Rectal smooth muscle tissue (tissue), 1 donor: Measurements from ENCODE around the gene MMP17.
A peak's percentile ranks its signal among the peaks of the same experiment; 100 is the strongest.
"Not testable (repeated sequence)": the region's sequence is repeated elsewhere in the genome, so short reads cannot be mapped to it uniquely, and the experiment has no call there.

Experiments
- H3K27ac ChIP-seq: one replicate; pipeline ENCODE4 v1.7.0; 2013; ENCODE audit warnings: low read depth, low read length, inconsistent platforms
- H3K27me3 ChIP-seq: one replicate; pipeline ENCODE4 v1.7.0; 2013; ENCODE audit warnings: low read length; ENCODE audit not compliant: control insufficient read depth, insufficient read depth
- H3K36me3 ChIP-seq: one replicate; pipeline ENCODE4 v1.7.0; 2013; ENCODE audit warnings: low read length; ENCODE audit not compliant: control insufficient read depth, insufficient read depth
- H3K4me1 ChIP-seq: one replicate; pipeline ENCODE4 v1.7.0; 2013; ENCODE audit warnings: low read length; ENCODE audit not compliant: control insufficient read depth, insufficient read depth
- H3K4me3 ChIP-seq: one replicate; pipeline ENCODE4 v1.7.0; 2013; ENCODE audit warnings: low read length
- H3K9ac ChIP-seq: one replicate; pipeline ENCODE4 v1.7.0; 2013; ENCODE audit warnings: low read length

Gene MMP17

DNA sequence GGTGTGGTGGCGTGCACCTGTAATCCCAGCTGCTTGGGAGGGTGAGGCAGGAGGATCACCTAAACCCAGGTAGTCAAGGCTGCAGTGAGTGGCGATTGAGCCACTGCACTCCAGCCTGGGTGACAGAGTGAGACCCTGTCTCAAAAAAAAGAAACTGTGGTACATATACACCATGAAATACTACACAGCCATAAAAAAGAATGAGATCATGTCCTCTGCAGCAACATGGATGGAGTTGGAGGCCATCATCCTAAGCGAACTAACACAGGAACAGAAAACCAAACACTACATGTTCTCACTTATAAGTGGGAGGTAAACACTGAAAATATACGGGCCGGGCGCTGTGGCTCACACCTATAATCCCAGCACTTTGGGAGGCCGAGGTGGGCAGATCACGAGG, 63.5 kb downstream of the MMP17 start:
- H3K36me3 ChIP-seq, H3K27ac ChIP-seq, H3K9ac ChIP-seq, H3K27me3 ChIP-seq, H3K4me1 ChIP-seq, H3K4me3 ChIP-seq: not testable (repeated sequence)

GRCh38 chr12:131892711-131893604, 64.8 kb downstream of the MMP17 start:
- no peak overlapping the region for H3K9ac ChIP-seq

DNA sequence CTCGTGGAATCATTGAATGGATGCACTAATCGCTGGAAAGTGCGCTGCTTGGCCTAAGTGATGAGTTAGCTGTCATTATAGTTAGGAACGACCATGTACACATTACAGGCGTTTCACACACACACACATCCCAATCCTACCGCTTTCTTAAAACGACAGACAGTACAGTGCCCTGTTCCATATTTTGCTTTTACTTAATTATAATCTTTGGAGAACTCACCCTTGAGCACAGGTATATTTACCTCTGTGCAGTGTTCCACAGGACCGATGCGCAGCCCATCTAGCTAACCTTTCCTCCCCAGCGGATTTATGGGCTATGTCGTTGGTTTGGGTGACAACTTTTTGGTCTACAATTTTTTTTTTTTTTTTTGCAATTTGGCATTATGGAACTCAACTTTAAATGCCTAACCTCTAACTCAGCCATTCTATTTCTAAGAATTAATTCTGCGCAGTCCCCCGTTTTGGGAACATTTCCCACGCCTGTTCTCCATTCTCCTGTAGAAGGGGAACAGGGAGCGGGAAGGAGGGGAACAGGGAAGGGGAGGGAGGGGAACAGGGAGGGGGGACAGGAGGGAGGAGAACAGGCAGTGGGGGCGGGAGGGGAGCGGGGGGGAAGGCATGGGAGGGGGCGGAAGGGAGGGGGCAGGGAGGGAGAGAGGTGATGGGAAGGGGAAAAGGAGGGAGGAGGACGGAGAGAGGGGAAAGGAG, 65.6 kb downstream of the MMP17 start:
- H3K4me3 ChIP-seq = no peak overlapping the region
- no peak overlapping the region for H3K27ac ChIP-seq
- no peaks in the 10 kb centered on the region for H3K27me3 ChIP-seq
- H3K36me3 ChIP-seq = no peaks in the 10 kb centered on the region
- H3K4me1 ChIP-seq = peaks cover 9% of the 10 kb centered on the region
- H3K9ac ChIP-seq = no peak overlapping the region

More at GRCh38 chr12:131892711-131893604, 64.8 kb downstream of the MMP17 start:
- Histone ChIP-seq H3K4me1 (peaks cover 9% of the 10 kb centered on the region), H3K36me3 (no peaks in the 10 kb centered on the region), H3K27me3 (no peaks in the 10 kb centered on the region), H3K27ac (no peak overlapping the region), H3K4me3 (no peak overlapping the region)

GRCh38 chr12:131894313-131894860, 66.2 kb downstream of the MMP17 start, which contains the start of gene ULK1:
Gene ULK1, plus strand, starts transcription at chr12:131894622. Its CDS starts 380 bp downstream, at chr12:131895002.
- H3K4me3 ChIP-seq = peak within 1 kb of the TSS; percentile 86
- peak within 1 kb of the TSS; percentile 100 for H3K27ac ChIP-seq
- no peaks in the 10 kb centered on the region for H3K27me3 ChIP-seq
- peaks cover under 1% of the 10 kb centered on the region for H3K36me3 ChIP-seq
- peaks cover 9% of the 10 kb centered on the region for H3K4me1 ChIP-seq
- H3K9ac ChIP-seq = peak within 1 kb of the TSS; percentile 90

DNA sequence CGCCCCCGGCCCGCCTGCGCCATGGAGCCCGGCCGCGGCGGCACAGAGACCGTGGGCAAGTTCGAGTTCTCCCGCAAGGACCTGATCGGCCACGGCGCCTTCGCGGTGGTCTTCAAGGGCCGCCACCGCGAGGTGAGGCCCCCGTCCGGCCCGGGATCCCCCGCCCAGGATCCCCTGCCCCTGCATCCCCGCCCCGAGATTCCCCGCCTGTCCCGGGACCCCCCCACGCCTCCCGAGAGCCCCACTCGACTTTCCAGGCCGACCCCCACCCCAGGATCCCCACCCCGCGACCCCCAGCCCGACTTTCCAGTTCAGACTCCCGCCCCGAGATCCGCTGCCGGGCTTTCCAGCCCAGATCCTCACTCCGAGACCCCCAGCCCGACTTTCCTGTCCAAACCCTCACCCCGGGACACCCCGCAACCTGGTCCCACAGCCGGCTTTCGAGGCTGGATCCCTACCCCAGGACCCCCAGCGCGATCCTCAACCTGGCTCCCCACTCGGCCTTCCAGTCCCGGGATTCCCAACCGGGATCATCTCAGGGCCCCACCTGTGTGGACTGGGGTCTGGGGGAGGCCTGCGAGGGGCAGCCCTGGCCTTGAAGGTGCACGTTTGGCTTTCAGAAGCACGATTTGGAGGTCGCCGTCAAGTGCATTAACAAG, 66.9 kb downstream of the MMP17 start:
- Histone ChIP-seq H3K4me3 (peak overlapping the region; percentile 86), H3K27ac (peak overlapping the region; percentile 100), H3K9ac (peak overlapping the region; percentile 90), H3K27me3 (no peaks in the 10 kb centered on the region), H3K36me3 (peaks cover 3% of the 10 kb centered on the region), H3K4me1 (peaks cover 9% of the 10 kb centered on the region)

DNA sequence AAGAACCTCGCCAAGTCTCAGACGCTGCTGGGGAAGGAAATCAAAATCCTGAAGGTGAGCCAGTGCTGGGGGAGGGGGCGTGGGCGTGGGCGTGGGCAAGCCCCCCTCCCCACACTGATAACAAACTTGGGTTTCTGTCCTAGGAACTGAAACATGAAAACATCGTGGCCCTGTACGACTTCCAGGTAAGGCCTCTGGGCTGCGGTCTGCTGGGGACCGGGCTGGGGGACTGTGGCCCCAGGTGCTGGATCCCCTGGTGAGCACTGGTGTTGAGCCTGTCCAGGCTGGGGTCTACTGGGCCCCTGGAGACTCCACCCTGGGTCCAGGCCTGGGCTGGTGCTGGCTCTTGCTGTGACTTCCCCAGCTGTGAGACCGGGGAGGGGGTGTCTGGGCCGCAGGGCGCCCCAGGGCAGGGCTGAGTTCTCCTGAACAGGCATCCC, 67.5 kb downstream of the MMP17 start:
- Histone ChIP-seq H3K4me1 (peaks cover 9% of the 10 kb centered on the region), H3K4me3 (peak overlapping the region; percentile 86), H3K9ac (peak overlapping the region; percentile 90), H3K27me3 (no peaks in the 10 kb centered on the region), H3K27ac (peak overlapping the region; percentile 100), H3K36me3 (peaks cover 3% of the 10 kb centered on the region)

GRCh38 chr12:131896080-131896810, 68.1 kb downstream of the MMP17 start:
- Histone ChIP-seq H3K4me1 (peaks cover 9% of the 10 kb centered on the region), H3K4me3 (peak overlapping the region; percentile 86), H3K36me3 (peaks cover 3% of the 10 kb centered on the region), H3K9ac (peak overlapping the region; percentile 90), H3K27me3 (no peaks in the 10 kb centered on the region), H3K27ac (peak overlapping the region; percentile 100)

GRCh38 chr12:131896811-131897270, 68.6 kb downstream of the MMP17 start:
- H3K4me3 ChIP-seq = peak overlapping the region; percentile 86
- H3K27ac ChIP-seq = peak overlapping the region; percentile 100
- no peak overlapping the region for H3K9ac ChIP-seq
- peaks cover 3% of the 10 kb centered on the region for H3K36me3 ChIP-seq
- H3K27me3 ChIP-seq = no peaks in the 10 kb centered on the region
- H3K4me1 ChIP-seq = peaks cover 9% of the 10 kb centered on the region

DNA sequence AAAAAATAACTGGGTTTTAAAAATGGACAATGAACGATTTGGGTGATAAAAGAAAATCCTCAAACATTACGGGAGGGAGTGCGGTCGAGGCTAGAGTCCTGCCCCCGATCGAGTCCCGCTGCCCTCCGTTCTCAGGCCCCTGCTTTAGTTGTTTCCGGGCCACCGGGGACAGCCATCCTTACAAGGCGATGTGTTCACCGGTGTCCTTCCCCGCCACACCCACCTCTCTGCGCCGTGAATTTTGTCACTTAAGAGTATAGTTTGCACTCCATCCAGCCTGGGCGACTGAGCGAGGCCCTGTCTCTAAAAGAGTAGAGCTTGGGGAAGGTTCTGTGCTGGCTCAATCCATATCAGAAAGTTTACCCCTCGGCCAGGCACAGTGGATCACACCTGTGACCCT, 69.1 kb downstream of the MMP17 start:
- H3K36me3 ChIP-seq = peaks cover 3% of the 10 kb centered on the region
- H3K27me3 ChIP-seq = no peaks in the 10 kb centered on the region
- H3K4me3 ChIP-seq = no peak overlapping the region
- H3K4me1 ChIP-seq = peaks cover 12% of the 10 kb centered on the region
- H3K9ac ChIP-seq = no peak overlapping the region
- peak overlapping the region; percentile 100 for H3K27ac ChIP-seq

- Histone ChIP-seq H3K27me3 (no peaks in the 10 kb centered on the region), H3K9ac (no peak overlapping the region), H3K27ac (no peak overlapping the region), H3K36me3 (peaks cover 3% of the 10 kb centered on the region), H3K4me1 (peaks cover 12% of the 10 kb centered on the region), H3K4me3 (no peak overlapping the region)
Measured at GRCh38 chr12:131897875-131898274, 69.7 kb downstream of the MMP17 start.

DNA sequence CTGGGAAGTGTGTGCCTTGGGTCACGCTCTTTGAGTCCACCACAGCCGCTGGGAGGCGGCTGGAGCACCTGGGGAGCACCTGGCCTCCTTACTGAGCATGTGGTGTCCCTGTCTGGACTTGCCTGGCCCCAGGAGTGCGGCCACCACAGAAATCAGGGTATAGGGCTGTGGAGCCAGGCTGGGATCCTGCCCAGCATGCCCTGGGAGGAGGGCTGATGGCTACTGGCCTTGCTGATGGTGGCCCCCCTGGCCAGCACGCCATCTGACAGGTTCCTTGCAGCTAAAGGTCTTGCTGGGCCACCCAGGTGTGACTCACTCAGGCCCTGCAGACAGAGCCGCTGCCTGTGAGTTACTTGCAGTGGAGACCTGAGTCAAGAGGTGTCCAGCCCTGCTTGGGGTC, 72.2 kb downstream of the MMP17 start:
- Histone ChIP-seq H3K4me1 (peaks cover 15% of the 10 kb centered on the region), H3K27ac (no peak overlapping the region), H3K9ac (no peak overlapping the region), H3K36me3 (peaks cover 3% of the 10 kb centered on the region), H3K27me3 (no peaks in the 10 kb centered on the region), H3K4me3 (no peak overlapping the region)
